ENCODE measurements around the gene MTFP1.

Gene MTFP1, protein sequence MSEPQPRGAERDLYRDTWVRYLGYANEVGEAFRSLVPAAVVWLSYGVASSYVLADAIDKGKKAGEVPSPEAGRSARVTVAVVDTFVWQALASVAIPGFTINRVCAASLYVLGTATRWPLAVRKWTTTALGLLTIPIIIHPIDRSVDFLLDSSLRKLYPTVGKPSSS

DNA sequence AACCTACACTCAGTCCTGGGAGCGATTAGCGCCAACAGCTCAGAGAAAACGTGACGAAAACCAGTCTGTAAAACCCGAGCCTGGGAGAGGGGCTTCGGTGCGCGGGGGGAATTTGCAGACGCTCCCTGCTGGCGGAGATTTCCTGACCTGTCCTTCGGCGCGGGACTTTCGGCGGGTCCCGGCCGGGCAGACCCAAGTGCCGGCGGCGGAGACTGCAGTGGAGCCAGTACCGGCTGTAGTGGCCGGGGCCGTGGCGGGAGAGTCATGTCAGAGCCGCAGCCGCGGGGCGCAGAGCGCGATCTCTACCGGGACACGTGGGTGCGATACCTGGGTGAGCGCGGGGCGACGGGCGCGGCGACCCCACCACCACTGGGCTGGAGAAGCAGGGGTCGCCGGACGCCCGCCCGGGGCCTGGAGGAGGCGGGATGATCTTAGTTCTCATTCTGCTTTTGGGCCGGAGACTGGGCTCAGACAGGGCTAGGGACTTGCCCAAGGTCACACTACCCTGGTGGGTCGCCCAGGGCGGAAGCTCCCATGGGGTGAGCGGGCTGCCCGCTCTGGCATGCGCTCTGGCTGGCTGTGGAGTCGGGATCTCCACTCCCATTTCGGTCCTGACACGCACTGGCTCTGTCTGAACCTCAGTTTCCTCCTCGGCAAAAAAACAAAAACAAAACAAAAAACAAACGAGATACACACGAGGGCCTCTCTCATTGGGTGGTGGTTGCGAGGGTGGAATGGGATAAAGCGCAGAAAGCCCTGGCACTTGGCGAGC lies at the start of gene MTFP1:
Gene MTFP1 (plus strand): TSS at position 153 of the 772 bp plus-strand sequence. CDS start 112 bp downstream, at position 265.
- H3K4me3 ChIP-seq (ENCODE audit: low read depth, low read length): peak within 1 kb of the TSS; percentile 77
- TF ChIP-seq, protein P1, sequence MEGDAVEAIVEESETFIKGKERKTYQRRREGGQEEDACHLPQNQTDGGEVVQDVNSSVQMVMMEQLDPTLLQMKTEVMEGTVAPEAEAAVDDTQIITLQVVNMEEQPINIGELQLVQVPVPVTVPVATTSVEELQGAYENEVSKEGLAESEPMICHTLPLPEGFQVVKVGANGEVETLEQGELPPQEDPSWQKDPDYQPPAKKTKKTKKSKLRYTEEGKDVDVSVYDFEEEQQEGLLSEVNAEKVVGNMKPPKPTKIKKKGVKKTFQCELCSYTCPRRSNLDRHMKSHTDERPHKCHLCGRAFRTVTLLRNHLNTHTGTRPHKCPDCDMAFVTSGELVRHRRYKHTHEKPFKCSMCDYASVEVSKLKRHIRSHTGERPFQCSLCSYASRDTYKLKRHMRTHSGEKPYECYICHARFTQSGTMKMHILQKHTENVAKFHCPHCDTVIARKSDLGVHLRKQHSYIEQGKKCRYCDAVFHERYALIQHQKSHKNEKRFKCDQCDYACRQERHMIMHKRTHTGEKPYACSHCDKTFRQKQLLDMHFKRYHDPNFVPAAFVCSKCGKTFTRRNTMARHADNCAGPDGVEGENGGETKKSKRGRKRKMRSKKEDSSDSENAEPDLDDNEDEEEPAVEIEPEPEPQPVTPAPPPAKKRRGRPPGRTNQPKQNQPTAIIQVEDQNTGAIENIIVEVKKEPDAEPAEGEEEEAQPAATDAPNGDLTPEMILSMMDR (IDR thresholded peaks at IDR 0.05; ENCODE audit: low read depth, low read length): no peak

DNA sequence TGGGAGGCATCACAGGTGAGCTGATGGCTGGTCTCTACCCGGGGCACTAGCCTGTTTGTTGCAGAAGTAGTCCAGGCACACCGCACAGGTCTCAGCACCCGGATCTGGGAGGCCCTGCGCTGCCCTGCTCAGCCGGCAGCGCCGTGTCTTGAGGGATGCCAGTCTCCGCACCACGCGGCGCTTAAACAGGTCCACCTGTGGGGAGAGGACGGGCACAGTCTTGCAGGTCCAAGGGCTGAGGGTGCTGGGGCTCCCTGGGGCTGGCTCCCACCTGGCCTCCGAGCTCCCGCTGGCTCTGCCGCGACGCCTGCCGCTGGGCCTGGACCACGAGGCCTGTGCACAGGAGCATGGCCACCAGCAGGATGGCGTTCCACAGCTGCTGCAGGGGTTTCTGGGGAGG lies 45.6 kb upstream of the MTFP1 start:
- TF ChIP-seq, protein P1 (IDR thresholded peaks at IDR 0.05; ENCODE audit: low read depth, low read length): no peak

DNA sequence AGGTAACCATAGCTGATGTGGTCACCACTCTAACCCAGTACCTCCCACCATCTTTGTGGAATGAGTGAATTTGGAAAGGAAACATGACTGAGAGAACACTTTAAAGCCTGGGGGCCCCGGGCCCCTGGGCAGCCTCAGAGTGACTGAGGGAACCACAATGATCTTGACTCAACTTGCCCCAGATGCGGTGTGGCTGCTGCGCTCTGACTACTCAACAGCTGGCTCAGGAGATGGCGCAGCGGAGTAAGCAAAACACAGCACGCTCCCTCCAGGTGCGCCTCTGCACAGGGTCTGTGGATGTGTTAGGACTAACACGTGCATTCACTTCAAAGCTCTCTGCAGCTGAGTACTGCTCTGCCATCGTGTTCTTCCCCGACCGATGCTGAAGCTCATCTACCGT lies 44.3 kb upstream of the MTFP1 start:
- no peak overlapping the region for H3K4me3 ChIP-seq (ENCODE audit: low read depth, low read length)
- TF ChIP-seq, protein P1 (IDR thresholded peaks at IDR 0.05; ENCODE audit: low read depth, low read length): no peak

More for the DNA sequence above, 45.6 kb upstream of the MTFP1 start:
- no peak overlapping the region for H3K4me3 ChIP-seq (ENCODE audit: low read depth, low read length)

DNA sequence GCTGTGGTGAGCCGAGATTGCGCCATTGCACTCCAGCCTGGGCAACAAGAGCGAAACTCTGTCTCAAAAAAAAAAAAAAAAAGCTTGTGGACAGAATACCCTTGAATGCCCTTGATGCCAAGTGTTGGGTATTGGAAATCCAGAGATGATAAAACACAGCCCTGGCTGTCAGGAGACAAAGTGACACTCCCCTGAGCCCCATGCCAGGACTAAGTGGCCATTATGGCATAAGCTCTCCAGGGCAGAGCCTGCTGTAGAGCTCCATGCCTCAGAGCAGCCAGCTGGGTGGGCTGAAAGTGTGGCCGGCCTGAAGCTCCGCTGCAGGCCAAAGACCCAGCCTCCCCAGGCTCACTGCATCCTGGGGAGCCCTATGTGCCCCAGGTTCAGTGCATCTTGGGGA lies 43.2 kb upstream of the MTFP1 start:
- no peak overlapping the region for H3K4me3 ChIP-seq (ENCODE audit: low read depth, low read length)
- TF ChIP-seq, protein P1 (IDR thresholded peaks at IDR 0.05; ENCODE audit: low read depth, low read length): no peak

DNA sequence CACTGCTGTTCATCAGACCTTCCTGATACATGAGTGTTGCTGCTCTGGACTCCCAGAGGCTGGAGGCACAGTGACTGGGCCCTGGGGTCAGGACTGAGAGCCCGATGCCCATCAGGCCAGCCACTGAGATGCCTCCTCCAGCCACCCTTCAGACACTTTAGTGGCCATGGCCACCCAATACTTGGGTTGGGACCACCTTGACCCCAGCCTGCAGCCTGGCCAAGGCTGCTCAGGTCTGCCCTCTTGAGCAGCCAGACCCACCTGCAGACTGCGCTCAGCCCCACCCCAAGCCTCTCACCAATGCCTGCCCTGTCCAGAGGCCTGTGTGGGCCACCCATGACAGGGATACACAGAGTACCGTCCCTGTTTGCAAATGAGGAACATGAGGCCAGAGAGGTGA lies 42.5 kb upstream of the MTFP1 start:
- TF ChIP-seq, protein P1 (IDR thresholded peaks at IDR 0.05; ENCODE audit: low read depth, low read length): no peak
- H3K4me3 ChIP-seq (ENCODE audit: low read depth, low read length): no peak overlapping the region

DNA sequence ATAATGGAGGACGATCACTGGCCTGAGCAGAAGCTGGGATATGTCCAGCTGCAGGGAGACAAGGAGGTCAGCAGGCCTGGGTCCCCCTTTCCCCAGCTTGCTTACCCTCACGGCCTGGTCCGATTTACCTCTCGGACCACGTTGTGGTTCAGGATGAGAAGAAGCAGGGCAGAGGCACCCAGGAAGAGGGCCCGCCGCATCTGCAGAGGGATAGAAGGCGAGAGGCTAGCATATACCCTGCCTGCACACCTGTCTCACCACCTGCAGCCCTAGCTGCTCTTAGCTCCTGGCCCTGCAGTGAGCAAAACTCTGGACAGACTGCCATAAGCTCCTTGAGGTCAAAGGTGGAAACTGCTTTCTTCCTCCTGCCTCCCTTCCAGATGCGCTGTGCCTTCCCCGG lies 39.6 kb upstream of the MTFP1 start:
- TF ChIP-seq, protein P1 (IDR thresholded peaks at IDR 0.05; ENCODE audit: low read depth, low read length): no peak

DNA sequence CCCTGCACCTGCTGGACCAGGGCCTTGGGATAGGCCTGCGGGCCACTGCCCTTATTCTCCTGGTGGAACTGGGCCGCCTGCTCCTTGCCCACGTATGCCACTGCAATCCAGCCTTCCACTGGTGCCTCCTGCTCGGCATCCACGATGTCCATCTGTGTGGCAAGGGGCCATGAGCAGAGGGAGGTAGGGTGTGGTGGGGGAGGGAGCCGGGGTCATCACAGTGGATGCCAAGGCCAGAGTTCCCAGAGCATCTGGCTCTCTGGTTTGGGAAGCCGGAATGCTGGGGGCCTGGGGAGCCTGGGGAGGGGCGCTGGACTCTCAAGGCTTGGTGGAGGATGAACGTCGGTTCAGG lies 39.0 kb upstream of the MTFP1 start:
- TF ChIP-seq, protein P1 (IDR thresholded peaks at IDR 0.05; ENCODE audit: low read depth, low read length): no peak
- H3K4me3 ChIP-seq (ENCODE audit: low read depth, low read length): peak overlapping the region; percentile 68

More for the DNA sequence above, 39.6 kb upstream of the MTFP1 start:
- no peak overlapping the region for H3K4me3 ChIP-seq (ENCODE audit: low read depth, low read length)

Measured in WI38 (cell line).